ENCODE measurements around the gene TMEM229B.
A peak's percentile ranks its signal among the peaks of the same experiment; 100 is the strongest.

The TMEM229B gene

DNA sequence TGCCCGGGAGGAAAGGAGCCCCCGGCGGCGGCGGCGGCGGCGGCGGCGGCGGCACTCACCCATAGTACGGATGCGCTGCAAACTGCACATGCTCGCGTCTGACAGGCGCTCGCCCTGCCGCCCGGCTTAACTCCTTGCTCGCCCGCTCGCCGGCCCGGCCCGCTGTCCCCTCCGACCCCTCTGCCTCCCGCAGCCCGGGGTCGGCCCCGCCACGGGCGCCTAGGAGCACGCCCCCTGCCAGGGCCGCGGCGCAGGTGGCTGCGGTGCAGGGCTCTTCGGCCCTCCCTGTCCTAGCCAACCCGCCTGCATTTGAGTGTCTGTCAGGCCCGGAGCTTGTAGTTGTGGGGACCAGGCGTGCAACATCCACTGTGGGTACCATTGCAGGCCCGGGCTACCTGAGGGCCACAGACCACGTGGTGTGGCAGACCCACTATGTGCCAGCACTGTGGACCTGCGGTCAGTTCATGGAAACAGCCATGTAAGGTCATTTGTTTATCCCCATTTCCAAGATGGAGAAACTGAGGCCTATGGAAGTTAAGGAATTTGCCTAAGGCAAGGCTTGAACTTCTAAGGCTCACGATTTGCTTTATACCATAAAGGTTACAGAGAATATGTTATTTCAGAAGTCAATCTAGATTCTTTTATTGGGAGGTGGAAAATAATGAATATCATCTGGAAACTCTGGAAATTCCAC is 27.0 kb upstream of the TMEM229B start:
- peak; percentile 32 for DNase-seq (ENCODE audit: low spot score)

DNA sequence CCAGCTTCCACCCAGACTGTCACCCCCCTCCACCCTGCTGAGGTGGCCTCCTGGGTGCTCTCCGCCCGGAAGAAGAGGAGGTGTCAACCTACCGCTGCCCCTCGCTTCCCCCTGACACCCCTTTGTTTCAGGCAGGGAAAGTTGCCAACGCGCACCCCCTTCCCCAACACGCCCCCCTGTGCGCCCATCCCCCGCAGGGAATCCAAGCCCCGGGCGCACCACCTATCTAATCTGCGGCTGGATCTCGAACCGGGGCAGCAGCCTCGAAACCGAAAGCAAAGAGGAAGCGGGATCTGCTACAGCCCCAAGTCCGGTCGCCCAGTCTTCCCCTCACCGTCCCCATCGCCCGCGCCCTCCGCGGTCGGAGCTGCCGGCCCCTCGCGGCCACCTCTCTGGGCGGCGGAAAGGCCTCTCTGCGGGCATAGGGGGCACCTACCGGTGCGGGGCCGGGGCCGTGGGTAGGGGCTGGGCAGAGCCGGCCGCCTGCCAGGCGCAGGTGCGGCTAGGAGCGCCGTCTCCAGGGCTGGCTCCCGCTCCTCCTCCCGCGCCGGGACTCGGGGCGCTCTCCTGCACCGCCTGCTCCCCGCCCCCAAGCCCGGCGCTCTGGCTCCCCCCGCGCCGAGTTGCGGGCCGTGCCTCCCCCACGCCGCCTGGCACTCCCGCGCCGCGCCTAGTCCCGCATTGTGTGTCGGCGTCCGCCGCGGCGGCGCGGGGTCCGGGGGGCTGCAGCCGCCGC is 26.3 kb upstream of the TMEM229B start:
- DNase-seq (ENCODE audit: low spot score), result peak; percentile 42

DNA sequence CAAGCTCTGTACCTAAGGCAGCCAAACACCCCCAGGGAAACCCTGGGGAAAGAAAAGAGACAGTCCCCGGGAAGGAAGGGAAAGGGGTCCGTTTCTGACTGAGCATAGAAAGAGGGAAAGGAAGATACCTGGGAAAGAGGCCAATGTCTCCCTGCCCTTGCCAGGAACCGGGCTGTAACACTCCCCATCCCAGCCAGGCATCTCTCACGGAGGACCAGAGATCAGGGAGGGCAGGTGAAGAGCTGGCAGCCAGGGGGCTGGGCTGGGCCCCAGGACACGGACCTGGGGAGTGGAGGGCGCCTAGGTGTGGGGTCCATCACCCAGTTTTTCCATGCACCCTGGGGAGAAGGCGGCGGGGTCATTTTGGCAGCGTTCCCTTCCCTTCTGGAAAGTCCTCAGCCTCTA is 25.7 kb upstream of the TMEM229B start:
- DNase-seq (ENCODE audit: low spot score), result no peak

GRCh38 chr14:67513631-67514108 is 25.1 kb upstream of the TMEM229B start:
- no peak for DNase-seq (ENCODE audit: low spot score)

GRCh38 chr14:67512463-67513310 is 24.2 kb upstream of the TMEM229B start:
- DNase-seq (ENCODE audit: low spot score), result no peak

GRCh38 chr14:67510836-67511235 is 22.3 kb upstream of the TMEM229B start:
- no peak for DNase-seq (ENCODE audit: low spot score)

- no peak for DNase-seq (ENCODE audit: low spot score)
Measured at GRCh38 chr14:67510121-67510520, 21.6 kb upstream of the TMEM229B start.

- DNase-seq (ENCODE audit: low spot score), result no peak
Measured at GRCh38 chr14:67508956-67509355, 20.4 kb upstream of the TMEM229B start.

GRCh38 chr14:67505254-67505653 is 16.7 kb upstream of the TMEM229B start:
- DNase-seq (ENCODE audit: low spot score), result no peak

GRCh38 chr14:67503331-67503730 is 14.8 kb upstream of the TMEM229B start:
- DNase-seq (ENCODE audit: low spot score), result no peak

DNA sequence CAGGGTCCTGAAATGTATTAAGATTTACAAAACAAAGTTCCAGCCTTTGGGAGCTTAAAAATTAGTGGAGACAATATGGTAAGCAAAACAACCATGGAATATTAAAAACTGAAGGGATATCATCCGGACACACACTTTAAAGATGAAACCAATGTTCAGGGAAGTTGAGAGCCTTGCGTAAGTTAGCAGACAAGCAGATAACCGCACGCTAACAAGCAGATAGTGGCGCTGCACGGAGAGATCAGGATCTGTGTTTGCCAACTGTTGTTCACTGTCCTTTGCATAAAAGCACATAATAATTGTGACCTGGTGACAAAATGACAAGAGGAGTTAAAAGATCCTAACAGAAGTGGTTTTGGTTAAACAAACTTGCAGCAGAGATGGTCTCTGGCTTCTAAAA is 14.3 kb upstream of the TMEM229B start:
- no peak for DNase-seq (ENCODE audit: low spot score)

DNA sequence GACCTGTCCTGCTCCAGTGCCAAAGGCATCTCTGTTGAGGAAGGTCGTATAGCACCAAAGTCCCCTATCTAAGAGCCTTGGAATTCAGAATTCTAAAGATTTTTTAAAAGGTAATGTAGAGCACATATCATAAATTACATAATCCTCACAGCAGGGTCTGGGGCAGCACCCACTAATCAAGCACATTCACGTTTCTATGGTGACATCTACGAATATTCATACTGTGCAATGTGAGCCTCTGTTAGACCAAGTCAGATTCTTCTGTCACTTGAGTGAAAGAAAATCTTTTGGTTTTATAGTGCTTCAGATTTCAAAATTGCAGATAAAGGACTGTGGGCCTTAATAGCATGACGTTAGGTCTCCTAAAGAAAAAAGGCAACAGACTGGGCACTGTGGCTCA is 13.1 kb upstream of the TMEM229B start:
- DNase-seq (ENCODE audit: low spot score), result no peak

GRCh38 chr14:67500981-67501380 is 12.5 kb upstream of the TMEM229B start:
- no peak for DNase-seq (ENCODE audit: low spot score)

DNA sequence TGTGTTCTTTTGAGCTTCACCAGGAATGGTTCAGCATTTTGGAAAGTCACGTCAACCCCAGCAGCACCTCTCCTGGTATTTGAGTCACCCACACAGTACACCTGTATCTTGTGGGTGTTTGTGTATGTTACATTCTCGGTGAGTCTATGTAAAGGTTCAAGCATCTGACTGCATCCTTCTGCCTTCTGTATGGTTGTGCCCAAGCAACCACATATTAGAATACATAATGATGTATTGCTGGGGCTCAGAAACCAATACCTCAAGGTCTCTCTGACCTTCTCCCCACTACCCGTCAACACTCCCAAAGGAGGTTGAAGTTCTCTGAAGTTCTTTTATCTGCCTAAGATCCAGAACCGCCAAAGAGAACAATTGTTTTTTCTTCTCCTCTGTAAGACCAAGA is 9.2 kb upstream of the TMEM229B start:
- no peak for DNase-seq (ENCODE audit: low spot score)

DNA sequence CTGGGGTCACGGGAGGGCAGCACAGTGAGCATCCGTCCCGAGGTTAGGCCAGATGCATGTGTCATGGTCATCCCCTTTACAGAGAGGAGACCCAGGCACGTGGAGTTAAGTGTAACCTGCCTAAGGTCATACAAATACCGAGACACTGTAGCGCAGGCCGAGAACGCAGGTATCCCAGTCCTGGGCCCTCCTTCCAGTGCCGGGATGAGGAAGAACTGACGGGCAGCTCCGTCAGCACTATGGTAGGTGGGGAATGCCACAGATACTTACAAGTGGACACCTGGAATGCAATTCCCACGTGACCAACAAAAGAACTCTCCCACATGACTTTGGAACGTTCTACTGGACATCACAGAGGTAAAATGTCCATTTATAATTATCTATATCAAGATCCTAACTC is 8.7 kb upstream of the TMEM229B start:
- DNase-seq (ENCODE audit: low spot score), result no peak

- no peak for DNase-seq (ENCODE audit: low spot score)
Measured at GRCh38 chr14:67495827-67496226, 7.3 kb upstream of the TMEM229B start.

DNA sequence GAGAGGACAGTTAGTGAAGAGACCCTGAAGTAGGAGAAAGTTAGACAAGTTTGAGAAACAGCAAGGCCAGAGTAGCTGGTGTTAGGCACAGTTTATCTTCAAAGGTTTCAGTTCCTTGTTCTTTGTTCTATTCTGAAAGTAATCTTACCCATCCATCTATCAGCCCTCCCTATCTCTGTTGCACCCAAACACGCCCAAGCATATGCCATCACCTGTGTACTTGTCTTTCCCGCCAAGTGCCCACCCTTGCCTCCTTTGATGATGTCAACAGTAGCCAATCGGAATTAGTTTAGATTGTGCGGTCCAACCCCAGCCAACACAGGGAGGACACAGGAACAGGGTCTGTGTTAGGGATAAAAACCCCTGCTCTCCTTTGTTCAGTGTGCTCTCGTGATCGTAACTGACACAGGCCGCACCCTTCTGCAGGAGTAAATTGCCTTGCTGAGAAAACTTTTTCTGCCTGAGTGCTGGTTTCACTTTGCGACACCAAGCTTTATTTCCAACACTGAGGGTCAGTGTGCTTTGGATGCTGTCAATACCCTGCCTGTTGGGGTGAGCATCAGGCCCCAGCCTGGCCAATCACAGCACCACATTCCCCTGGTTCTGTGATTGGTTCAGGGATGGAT is 4.7 kb upstream of the TMEM229B start:
- no peak for DNase-seq (ENCODE audit: low spot score)

DNA sequence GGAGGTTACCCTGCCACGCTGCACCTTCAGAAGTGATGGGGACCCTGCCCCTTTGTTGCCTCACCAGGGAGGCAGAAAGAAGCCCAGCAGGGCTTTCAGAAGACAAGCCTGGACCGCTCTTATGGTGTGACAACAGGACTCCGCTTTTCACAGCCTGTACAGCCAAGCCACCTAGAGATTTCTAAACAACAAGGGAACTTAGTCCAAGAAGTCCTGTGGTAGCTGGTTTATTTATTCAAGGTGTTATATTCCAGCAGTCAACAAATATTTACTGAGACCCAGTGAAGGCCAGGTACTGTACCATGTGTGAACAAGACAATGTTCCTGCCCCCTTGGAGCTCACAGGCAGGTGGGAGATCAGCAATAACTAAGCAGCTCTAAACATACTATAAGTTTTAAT is 4.0 kb upstream of the TMEM229B start:
- DNase-seq (ENCODE audit: low spot score), result no peak

- DNase-seq (ENCODE audit: low spot score), result no peak
Measured at GRCh38 chr14:67491741-67492507, 3.4 kb upstream of the TMEM229B start.

DNA sequence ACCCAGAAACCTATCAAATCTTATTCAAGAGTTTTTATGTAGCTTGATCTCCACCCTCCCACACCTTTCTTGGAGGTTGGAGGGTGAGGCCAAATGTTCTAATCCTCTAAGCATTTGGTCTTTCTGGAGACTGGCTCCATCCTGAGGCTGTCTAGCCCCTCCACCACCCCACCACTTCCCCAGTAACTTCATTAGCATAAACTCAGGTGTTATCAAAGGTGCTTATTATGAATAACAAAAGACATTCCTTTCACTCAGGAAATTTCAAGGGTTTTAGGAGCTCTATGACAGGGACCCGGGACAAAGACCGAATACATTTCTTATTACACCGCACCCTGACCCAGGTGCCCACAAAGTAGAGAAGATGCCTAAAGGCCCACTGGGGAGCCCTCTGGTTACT is 2.8 kb upstream of the TMEM229B start:
- DNase-seq (ENCODE audit: low spot score), result no peak

- DNase-seq (ENCODE audit: low spot score), result no peak
Measured at GRCh38 chr14:67490196-67490595, 1.7 kb upstream of the TMEM229B start.

DNA sequence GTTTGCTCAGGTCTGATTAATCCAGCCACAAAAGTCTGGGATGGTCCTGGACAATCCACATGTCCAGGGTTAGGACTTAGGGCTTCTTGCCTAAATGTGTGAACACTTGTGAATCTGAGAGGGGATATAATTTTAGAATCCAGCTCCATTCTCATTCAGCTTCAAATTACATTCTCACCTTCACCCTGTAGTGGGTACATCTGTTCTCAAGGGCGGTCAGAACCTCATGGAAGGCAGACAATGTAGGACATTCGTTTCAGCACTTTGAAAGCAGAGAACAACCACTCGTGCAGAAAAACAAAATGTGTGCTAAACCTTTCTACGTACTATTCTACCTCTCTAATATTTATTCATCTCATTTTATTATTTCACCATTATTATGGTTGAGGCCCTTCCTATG is 1.2 kb downstream of the TMEM229B start:
- no peak for DNase-seq (ENCODE audit: low spot score)

Data from LoVo (cell line).